Measurements from ENCODE around the gene DCHS2. TPM values are rescaled to one million over a fixed set of nuclear protein-coding genes. Genes with fewer than 3 reads are reported as not detected.

Gene DCHS2
- total and polyA plus RNA-seq, 10 of the 15 experiments (the other 5 are each of a cell fraction or from before 2014, with no cell fraction given), result 0.01 to 0.31 (median 0.06) TPM; not detected in 3

DNA sequence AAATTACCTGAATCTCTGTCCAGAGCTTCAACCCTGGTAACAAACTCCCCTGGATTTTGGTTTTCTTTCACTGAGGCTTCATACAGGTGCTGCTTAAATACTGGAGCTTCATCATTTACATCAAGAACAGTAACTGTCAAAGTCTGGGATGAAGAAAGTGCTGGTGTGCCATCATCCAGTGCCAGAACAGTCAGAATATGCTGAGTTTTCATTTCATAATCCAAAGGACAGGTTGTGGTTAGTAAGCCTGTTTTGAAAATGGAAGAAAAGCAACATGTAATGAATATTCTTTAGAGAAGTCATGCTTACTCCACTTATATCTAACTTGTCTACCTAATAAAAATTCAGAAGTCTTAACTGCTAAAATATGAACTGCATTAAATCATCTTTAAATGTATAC lies 175.9 kb downstream of the DCHS2 start:
- no peaks in the 10 kb centered on the region for H3K4me1 ChIP-seq (ENCODE audit: control insufficient read depth, insufficient read depth, low read length)
- DNase-seq (ENCODE audit: low read depth, low spot score) (no peak), FAIRE-seq (no peak), ATAC-seq (no peak)
- POLR2A ChIA-PET, result no interaction called here
- H3K27me3 ChIP-seq (replicated peaks in 1 of 2; ENCODE audit: control insufficient read depth in 2 of 2, insufficient read depth in 2 of 2, low read length in 1 of 2), result no peaks in the 10 kb centered on the region
- H3K4me3 ChIP-seq, result no peak overlapping the region
- SMC1A ChIA-PET (ENCODE audit: uncharacterized antibody, unreplicated experiment), result no interaction called here
- no peak for TF ChIP-seq FOXK2 (IDR thresholded peaks at IDR 0.05)
- TF ChIP-seq, protein P1, sequence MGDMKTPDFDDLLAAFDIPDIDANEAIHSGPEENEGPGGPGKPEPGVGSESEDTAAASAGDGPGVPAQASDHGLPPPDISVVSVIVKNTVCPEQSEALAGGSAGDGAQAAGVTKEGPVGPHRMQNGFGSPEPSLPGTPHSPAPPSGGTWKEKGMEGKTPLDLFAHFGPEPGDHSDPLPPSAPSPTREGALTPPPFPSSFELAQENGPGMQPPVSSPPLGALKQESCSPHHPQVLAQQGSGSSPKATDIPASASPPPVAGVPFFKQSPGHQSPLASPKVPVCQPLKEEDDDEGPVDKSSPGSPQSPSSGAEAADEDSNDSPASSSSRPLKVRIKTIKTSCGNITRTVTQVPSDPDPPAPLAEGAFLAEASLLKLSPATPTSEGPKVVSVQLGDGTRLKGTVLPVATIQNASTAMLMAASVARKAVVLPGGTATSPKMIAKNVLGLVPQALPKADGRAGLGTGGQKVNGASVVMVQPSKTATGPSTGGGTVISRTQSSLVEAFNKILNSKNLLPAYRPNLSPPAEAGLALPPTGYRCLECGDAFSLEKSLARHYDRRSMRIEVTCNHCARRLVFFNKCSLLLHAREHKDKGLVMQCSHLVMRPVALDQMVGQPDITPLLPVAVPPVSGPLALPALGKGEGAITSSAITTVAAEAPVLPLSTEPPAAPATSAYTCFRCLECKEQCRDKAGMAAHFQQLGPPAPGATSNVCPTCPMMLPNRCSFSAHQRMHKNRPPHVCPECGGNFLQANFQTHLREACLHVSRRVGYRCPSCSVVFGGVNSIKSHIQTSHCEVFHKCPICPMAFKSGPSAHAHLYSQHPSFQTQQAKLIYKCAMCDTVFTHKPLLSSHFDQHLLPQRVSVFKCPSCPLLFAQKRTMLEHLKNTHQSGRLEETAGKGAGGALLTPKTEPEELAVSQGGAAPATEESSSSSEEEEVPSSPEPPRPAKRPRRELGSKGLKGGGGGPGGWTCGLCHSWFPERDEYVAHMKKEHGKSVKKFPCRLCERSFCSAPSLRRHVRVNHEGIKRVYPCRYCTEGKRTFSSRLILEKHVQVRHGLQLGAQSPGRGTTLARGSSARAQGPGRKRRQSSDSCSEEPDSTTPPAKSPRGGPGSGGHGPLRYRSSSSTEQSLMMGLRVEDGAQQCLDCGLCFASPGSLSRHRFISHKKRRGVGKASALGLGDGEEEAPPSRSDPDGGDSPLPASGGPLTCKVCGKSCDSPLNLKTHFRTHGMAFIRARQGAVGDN (IDR thresholded peaks at IDR 0.05), result no peak
- no peak for TF ChIP-seq MEF2B (IDR thresholded peaks at IDR 0.05; ENCODE audit: partially characterized antibody, poor library complexity, severe bottlenecking)
- TF ChIP-seq KDM1A (IDR thresholded peaks at IDR 0.05; ENCODE audit: borderline replicate concordance), result no peak
- no peak for TF ChIP-seq RAD21 (IDR thresholded peaks at IDR 0.05; ENCODE audit: insufficient read depth, low read depth, low read length)
- TF ChIP-seq, protein P2, sequence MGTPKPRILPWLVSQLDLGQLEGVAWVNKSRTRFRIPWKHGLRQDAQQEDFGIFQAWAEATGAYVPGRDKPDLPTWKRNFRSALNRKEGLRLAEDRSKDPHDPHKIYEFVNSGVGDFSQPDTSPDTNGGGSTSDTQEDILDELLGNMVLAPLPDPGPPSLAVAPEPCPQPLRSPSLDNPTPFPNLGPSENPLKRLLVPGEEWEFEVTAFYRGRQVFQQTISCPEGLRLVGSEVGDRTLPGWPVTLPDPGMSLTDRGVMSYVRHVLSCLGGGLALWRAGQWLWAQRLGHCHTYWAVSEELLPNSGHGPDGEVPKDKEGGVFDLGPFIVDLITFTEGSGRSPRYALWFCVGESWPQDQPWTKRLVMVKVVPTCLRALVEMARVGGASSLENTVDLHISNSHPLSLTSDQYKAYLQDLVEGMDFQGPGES (IDR thresholded peaks at IDR 0.05), result no peak
- TF ChIP-seq TCF7 (IDR thresholded peaks at IDR 0.05; ENCODE audit: borderline replicate concordance), result no peak
- TF ChIP-seq EP300 (IDR thresholded peaks at IDR 0.05; ENCODE audit: borderline replicate concordance in 1 of 2, control insufficient read depth in 1 of 2, low read depth in 2 of 2, low read length in 2 of 2), result no peak
- no peak for TF ChIP-seq JUND (IDR thresholded peaks at IDR 0.05; ENCODE audit: low read depth, low read length)
- no peak for TF ChIP-seq ZNF384 (IDR thresholded peaks at IDR 0.05; ENCODE audit: borderline replicate concordance, low read depth, low read length)
- no peak for TF ChIP-seq RBBP5 (conservative IDR thresholded peaks at IDR 0.05)
- no peak for TF ChIP-seq IKZF1 (conservative IDR thresholded peaks at IDR 0.05)
- no peak for TF ChIP-seq TBL1XR1 (IDR thresholded peaks at IDR 0.05; ENCODE audit: low read depth, low read length)
- TF ChIP-seq, protein P3, sequence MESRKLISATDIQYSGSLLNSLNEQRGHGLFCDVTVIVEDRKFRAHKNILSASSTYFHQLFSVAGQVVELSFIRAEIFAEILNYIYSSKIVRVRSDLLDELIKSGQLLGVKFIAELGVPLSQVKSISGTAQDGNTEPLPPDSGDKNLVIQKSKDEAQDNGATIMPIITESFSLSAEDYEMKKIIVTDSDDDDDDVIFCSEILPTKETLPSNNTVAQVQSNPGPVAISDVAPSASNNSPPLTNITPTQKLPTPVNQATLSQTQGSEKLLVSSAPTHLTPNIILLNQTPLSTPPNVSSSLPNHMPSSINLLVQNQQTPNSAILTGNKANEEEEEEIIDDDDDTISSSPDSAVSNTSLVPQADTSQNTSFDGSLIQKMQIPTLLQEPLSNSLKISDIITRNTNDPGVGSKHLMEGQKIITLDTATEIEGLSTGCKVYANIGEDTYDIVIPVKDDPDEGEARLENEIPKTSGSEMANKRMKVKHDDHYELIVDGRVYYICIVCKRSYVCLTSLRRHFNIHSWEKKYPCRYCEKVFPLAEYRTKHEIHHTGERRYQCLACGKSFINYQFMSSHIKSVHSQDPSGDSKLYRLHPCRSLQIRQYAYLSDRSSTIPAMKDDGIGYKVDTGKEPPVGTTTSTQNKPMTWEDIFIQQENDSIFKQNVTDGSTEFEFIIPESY (IDR thresholded peaks at IDR 0.05), result no peak
- no peak for TF ChIP-seq IRF4 (IDR thresholded peaks at IDR 0.05; ENCODE audit: low read depth, low read length)
- H3K79me2 ChIP-seq (ENCODE audit: control insufficient read depth, insufficient read depth, low read length), result no peaks in the 10 kb centered on the region
- intact Hi-C loops (cut with micrococcal nuclease; ENCODE audit: unreplicated experiment) (no loop called here), in situ Hi-C loops (cut with MboI) (no loop called here)
- CTCF ChIA-PET, result no interaction called here
- H3K36me3 ChIP-seq (ENCODE audit: control insufficient read depth in 2 of 2, insufficient read depth in 2 of 2, low read length in 1 of 2), result no peaks in the 10 kb centered on the region
- RAD21 ChIA-PET (ENCODE audit: unreplicated experiment), result no interaction called here
- no peak overlapping the region for H3K4me2 ChIP-seq (ENCODE audit: control insufficient read depth, insufficient read depth)
- H3K9ac ChIP-seq (ENCODE audit: control insufficient read depth, insufficient read depth, low read length), result no peak overlapping the region
- BruUV-seq (replicated peaks), result no TSS peak
- no peak overlapping the region for H2AFZ ChIP-seq (ENCODE audit: control insufficient read depth, low read depth, low read length)
- no peaks in the 10 kb centered on the region for H3K9me3 ChIP-seq (replicated peaks; ENCODE audit: control insufficient read depth, insufficient read depth, low read length)
- no peaks in the 10 kb centered on the region for H4K20me1 ChIP-seq (ENCODE audit: control insufficient read depth, insufficient read depth)
- H3K27ac ChIP-seq (ENCODE audit: control insufficient read depth, insufficient read depth), result no peak overlapping the region

Measured in GM12878 (cell line).